HG03521 (cell line): ENCODE data around the gene DNAI1.

Source experiments
- ATAC-seq: cut with Tn5 transposase; IDR thresholded peaks from one replicate; pipeline ENCODE4 v1.9.1; 2021; ENCODE audit warnings: mild to moderate bottlenecking, moderate library complexity; ENCODE audit not compliant: unreplicated experiment

The DNAI1 gene

DNA sequence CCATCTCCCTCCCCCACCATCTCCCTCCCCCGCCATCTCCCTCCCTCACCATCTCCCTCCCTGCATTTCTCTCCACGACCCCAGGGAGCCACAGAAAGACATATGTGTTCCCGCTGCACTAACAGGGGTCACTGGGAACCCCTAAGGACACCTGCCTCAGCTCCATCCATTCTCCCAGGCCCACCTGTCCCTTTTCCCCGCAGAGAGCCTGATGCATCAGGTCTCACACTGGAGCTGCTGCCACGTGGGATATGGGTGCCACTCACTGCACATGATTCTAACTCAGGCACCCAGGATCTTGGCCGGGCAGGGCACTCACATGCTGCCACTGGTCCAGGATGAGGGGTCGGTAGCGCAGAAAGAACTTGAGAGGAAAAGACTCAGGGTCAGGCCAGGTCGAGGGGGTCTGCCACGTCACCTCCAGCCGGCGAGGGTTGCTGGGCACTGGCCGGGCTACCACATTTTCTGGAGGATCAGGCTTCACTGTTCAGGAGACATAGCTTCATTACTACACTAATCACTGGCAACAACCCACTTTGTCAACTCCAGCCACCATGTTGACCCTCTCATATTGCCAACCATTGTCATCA, 97.4 kb downstream of the DNAI1 start:
- no peak for ATAC-seq

DNA sequence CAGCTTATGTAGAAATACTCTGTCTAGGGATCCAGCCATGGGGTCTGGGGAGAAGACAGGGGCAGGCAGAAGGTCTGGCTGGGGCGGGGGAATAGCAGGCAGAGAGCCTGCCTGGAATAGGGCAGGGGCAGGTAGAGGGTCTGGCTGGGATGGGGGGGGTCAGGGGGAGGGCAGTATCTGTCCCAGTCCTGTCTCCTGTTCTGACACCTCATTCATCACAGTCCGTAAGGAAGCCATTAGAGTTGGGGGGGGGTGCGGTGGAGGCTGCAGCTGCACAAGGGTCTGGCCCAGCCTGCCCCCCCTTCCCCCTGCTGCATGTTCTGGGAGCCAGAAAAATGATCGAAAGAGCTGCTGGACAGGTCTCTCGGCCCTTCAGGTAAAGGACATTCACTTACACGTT, 98.3 kb downstream of the DNAI1 start:
- ATAC-seq, result no peak

DNA sequence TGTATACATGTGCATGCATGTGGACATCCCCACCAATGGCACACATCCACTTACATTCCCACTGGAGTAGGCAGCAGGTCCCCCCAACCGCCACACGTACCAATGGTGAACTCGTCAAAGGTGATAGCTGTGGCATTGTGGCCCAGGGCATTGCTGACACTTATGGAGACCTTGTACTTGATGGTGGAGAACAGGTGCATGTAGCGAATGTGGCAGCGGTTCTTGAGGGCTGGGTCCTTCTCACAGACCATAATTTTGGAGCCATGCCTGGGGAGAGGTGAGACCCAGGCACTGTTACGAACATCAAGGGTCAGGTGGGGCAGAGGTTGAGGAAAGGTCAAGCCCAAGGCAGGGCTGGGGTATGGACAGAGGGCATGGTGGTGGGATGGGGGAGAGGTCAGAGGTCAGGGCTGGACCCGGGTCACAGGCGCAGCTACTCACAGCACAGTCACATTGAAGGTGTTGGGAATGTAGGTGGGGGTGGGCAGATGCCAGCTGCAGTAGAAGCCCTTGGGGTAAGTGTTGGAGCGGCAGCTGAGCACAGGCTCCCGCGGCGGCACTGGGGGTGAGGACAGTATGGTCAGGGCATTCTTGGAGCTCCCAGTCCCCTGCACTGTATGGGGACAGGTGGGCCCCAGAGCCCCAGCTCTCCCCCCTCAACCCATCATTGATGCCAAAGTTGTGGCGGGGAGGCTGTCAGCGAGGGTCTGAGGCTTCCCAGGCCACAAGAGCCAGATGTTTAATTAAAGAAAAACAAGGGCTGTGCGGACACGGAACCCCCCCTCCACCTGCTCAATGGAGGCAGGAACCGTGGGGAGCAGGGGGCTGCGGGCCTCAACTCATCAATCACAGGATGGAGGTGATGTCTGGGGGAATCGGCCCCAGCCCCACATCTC, 99.1 kb downstream of the DNAI1 start:
- ATAC-seq, result no peak

DNA sequence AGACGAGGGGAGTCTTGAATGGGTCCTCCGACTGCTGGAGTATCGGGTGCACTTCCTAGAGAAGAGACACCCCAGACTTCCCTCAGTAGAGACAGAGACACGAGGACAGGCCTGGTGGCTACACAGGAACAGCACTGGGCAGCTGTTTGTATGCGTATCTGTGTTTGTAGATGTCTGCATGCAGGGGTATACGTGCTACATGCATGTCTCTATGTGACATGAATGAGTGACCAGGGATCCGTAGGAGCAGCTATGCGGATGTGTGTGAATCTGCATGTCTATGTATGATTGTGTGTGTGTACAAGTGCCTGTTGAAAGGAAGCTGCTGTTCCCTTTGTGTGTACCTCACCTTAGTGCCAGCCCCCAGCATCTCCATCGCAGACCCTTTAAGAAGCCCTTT, 99.8 kb downstream of the DNAI1 start:
- no peak for ATAC-seq

DNA sequence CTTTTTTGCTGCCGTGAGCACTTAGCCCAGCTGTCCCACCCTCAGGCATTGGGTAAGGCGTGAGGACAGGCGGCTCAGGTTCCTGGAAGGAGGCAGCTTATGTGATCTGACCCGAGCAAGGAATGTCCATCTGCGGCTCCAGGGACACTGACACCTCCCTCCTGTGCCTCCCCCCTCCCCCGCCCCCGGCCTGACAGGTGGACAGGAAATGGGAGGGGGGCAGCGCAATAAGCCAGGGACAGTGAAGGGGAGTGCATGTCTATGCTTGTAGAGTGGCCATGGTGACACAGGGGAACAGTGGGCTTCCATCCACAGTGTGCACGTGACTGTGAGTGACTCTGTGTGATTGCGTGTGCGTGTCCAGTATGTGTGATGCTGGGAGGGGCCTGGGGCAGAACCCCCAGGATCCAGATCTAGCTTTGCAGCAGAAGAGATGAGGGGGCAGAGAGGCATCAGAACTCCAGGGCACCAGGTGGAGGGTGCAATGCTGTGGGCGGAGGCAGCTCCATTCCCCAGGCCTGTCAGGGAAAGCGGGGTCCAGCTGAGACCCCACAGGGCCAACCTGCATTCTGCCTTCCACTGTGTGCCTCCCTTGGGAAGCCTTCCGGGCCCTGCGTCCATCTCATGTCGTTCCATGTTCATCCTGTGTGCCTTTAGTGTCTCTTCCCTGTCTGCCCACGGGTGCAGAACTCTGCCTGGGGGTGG, 100.5 kb downstream of the DNAI1 start:
- ATAC-seq, result no peak

DNA sequence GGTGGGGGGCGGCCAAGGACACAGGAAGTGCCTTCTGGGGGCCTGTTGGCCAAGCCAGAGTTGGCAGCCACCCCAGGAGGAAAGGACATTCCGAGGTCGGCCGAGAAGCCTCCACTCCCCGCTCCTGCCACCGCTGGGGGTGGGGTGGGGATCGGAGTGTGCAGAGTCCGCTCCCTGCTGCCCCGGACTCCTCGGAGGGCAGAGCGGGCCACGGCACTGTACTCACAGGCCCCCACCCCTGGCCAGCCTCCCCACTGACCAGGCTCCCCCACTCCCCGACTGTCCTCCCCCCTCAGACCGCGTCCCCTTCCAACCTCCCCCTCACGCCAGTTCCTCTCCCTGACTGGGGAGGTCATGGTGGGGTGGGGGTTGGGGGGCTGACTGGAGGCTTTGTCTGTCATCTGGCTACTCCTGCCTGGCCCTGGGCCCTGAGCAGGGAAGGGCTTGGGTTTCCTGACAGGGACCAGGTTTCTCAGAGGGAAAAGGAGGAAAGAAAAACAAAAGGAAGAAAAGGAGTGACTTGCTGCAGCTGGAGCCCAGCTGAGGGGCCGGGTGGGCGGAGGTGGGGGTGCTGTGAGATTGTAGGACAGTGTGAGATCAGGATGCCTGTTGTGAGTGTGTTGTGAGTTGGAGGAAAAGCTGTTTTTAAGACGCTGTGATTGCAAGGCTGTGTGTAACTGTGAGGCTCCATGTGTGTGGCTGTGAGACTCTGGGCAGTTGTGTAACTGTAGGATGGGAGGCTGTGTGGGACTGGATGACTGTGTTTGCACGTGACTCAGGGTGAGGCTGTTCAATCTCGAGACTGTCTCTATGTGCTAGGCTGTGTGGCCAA, 101.2 kb downstream of the DNAI1 start:
- no peak for ATAC-seq

DNA sequence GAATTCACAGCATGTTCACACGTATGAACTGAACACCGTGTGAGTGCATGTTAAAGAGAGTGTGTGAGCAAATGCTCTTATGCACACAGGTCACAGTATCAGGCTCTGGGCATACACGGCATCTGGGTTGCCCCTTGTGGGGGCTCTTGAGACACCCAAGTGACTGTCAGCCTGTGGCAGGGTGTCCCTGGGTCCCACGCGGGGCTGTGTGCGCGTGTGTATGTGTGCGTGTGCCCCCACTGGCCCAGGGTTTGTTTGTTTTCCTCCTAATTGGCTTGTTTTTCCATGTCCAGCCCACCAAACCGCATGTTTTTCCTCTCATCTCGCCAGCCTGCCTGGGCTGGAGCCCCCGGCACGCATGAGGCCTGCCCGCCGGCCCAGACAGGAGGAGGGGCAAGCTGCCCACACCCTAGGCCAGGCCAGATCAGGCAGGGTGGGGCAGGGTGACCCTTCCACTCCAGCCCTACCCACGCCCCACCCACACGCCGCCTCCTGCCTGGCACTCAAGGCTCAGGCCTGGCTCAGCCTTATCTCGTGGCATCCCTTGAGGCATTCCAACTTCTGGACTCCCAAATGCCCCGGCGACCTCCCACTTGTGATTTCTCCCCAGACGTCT, 102.1 kb downstream of the DNAI1 start:
- no peak for ATAC-seq

DNA sequence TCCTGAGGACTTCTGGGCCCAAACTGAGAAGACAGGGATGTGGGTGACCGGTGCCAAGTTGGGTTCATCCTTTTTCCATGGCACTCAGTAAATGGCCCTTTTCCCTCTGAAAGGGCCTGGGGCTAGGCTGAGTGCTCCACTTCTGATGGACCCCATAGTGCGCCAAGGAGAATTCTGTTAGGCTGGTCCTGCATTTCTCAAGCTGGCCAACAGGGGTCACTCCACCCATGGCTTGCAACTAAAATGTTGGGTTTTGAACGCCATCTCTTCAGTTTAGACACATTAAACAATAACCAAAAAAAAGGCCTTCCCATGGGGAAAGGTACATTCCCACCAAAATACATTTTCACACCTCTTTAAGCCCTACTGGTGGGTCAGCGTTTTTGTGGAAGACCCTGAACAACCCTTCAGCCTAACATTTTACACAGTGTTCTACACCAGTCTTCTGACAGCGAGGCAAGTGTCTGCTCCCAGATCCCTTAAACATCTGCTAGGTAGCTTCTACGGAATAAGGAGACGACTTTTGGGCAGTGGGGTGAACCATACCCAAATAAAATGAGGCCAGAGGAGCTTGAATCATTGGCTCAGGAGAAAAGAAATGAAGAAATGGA, 103.6 kb downstream of the DNAI1 start:
- ATAC-seq, result no peak

DNA sequence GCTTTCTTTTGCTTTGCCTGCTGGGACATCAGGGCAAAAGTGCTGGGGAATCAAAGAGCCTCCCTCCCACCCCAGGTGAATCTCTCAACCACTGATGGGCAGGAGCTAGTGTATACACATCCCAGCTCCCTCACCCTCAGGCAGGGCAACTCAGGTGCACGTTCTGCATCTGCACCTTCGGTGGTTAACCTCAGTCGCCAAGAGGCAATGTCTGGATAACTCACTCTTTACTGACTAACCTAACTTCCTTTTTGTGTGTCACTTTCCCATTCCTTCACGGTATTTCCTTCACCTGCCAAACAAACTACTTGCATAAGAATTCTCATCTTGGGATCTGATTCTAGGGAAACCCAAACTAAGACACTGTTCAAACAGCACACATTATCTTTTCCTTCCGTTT, 104.7 kb downstream of the DNAI1 start:
- no peak for ATAC-seq

DNA sequence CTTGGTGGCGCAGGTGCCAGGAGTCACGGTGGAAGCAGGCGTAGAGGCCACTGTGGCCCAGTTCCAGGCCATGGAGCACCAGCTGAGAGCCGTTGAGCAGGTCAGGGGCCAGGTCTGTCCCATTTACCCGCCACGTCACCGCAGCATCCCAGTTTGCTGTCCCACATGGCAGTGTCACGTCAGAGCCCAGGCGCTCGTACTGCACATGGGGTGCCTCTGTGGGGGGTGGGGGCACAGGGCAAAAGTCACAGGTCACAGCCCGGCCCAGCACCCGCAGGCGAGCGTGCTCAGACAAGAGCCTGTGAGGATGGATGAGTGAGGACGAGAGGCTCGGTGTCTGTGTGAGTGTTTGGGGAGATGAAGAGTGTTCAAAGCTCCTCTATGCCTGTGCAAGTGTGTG, 106.0 kb downstream of the DNAI1 start:
- no peak for ATAC-seq

DNA sequence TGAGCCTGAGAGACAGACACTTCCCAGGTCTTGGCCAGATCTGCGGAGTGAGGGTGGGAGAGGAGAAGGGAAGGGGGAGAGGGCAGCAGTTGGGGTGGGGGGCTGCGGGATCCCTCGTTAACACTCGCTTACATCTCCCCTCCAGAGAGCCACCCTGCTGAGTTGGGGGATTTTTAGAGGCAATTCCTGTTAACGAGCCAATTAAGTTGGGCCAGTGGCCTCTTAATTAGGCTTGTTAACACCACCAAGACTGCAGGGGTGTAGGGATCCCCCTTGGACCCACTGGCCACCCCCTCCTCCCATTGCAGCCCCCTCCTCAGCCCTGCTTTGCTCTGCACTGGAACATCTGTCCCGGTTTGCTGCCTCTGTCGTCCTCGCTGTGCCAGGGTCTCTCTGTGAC, 107.3 kb downstream of the DNAI1 start:
- ATAC-seq, result no peak

DNA sequence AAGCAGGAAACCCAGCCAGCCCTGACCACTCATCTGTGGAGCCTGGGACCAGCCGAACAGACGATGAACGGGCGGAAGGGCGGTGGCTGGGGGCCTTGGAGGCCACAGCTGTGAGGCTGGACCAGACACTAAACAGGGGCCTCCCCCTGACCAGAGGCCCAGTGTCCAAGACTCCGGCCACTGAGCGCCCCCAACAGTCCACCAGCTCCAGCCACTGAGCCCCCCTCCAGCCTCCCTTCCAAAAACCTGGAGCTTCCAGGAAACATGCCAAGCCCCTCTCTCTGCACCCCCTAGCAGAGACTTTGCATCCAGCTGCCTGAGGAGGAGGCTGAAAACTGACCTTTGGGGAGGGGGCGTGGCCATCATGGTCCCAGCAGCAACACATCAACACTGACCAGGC, 107.7 kb downstream of the DNAI1 start:
- no peak for ATAC-seq

DNA sequence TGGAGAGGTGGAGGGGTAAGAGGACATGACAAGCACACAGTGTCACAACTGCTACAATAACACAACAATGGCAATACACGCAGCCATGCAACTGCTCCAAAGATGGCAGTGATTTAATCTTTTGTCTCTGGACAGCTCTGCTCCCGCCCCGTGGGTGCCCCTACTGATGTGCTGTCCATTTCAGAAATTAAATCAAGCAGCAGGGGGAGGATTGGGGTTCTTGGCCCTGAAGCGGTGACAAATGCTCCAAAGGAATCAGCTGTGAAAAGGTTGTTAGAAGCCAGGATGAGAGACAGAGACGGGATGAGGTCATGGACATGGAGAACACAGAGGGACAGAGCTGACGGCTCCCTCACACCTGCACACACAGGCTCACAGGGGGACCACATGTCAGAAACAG, 108.4 kb downstream of the DNAI1 start:
- no peak for ATAC-seq

DNA sequence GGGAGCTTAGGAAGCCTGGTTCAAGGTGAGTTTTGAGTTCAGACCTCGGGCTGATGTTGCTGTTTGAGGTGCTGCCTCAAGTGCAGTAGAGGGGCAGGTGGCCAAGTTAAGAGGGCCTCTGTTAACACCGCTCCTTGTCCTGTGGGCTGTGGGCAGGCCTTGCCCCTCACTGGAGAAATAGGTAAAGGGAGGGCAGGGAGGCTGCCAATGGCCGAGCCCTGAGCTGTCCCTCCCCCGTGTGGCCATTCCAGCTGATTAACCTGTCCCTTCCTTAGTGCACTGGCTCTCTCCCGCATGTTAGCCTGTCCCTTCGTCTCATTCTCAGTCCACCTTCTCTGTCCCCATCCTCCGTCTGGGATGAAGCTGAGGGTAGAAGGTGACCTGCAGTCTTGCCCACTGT, 109.5 kb downstream of the DNAI1 start:
- ATAC-seq, result no peak

DNA sequence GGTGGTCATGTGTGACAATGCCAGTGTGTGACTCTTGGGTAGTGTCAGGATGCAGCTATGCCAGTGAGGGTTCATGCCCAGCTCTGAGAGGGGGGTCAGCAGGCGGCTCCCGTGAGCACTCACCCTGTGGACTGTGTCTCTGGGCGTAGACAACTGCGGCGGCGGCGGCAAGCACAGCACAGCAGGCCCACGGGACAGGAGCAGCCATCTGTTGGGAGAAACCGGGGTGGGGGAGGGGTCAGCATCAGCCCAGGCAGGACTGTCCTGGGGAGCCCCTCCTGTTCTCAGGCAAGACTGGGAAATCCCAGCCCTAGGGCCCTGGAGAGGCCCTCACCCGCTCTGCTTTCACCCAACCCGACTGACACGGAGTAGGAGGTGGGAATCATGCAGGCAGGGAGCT, 110.2 kb downstream of the DNAI1 start:
- ATAC-seq, result no peak

DNA sequence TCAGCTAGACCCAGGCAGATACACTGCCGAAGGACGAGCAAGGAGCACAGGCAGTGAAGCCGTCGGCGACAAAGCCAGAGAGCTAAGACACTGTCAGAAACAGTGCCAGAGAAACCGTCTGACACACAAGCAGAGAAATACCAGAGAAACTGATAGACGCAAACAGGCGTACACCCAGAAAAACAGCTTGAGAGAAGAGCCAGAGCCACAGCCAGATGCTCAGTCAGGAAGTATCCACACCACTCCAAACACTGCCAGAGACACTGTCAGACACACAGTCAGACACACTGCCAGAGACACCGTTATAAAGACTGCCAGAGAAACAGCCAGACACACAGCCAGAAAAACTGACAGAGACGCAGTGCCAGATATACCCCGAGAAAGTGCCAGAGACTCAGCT, 111.8 kb downstream of the DNAI1 start:
- no peak for ATAC-seq
